Smooth muscle cell of the coronary artery (primary cell): ENCODE data around the gene MLC1. TPM values are rescaled to one million over a fixed set of nuclear protein-coding genes. Genes with fewer than 3 reads are reported as not detected.

Experiments used
- total RNA-seq: library from RNA; depleted of rRNA; stranded (reverse); fragments of >200 nt; gene quantifications from 2 replicates; pipeline ENCODE4 v1.2.3, GENCODE V29; 2014; ENCODE audit warnings: low replicate concordance

The MLC1 gene
- under 0.01 and 1.9 TPM in 2 replicates for total RNA-seq

GRCh38 chr22:50085211-50085972, at the start of gene MLC1:
Gene MLC1 (minus strand): TSS chr22:50085426. CDS start chr22:50084902, 524 bp downstream.

GRCh38 chr22:50089682-50090411, 4.6 kb upstream of the MLC1 start, which contains the start of gene MOV10L1:
Gene MOV10L1 (plus strand): TSS chr22:50090006. CDS start chr22:50090089, 83 bp downstream.

DNA sequence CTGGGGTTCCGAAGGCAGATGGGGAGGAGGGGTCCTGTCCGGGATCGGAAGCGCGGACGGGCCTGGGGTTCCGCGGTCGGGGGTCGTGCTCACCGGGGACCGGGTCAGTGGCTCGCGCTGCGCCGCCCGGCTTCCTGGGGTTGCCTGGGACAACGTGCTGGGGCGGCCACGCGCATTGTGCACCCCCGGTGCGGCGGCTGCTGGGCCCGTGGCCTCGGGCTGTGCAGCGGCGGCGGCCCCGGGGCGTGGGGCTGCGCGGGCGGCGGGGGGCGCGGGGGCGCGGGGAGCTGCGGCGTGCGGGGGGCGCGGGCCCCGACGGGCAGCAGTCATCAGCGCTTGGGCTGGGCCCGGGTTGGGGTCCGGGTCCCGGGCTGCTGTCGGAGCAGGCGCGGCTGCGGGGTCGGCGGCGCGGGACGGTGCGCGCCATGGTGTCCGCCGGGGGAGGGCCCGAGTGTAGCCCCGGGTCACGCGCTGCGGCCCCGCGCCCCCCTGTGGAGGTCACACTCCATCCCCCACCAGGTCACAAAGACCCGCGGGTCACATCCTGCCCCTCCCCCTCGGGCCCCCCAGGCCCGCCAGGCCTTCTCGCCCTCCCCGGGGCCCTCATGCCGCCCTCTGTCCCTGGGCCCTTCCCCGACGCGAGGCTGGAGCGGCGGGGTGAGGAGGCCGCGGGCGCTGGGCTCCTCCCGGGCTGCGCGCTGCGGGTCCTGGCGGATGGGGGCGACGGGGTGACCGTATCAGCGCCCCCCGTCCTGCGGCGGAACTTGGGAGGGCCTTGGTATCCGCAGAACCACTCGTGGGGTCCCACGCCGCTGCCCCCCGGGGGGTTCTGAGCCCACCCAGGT, 26.9 kb downstream of the MLC1 start, which contains the start of gene TTLL8:
TSS of gene TTLL8 (minus strand) at position 238 of the 845 bp plus-strand sequence.

GRCh38 chr22:50012211-50013181, 72.7 kb downstream of the MLC1 start, which contains the start of gene IL17REL:
Gene IL17REL (minus strand): TSS chr22:50012765. CDS start chr22:50012646, 119 bp downstream.

Other genes with a start within 250 kb of the MLC1 start
- gene ZBED4, start 231.6 kb downstream of the MLC1 start, total RNA-seq: 4.7 and 10.1 TPM in 2 replicates
- 11.4 and 18.5 TPM in 2 replicates for gene ALG12, start 167.0 kb downstream of the MLC1 start, total RNA-seq
- gene CRELD2, start 166.8 kb downstream of the MLC1 start, total RNA-seq: 82.2 and 95.2 TPM in 2 replicates
- 20.9 and 21.4 TPM in 2 replicates for gene PIM3, start 124.7 kb downstream of the MLC1 start, total RNA-seq
- not detected in 2 replicates for gene IL17REL, start 72.7 kb downstream of the MLC1 start, total RNA-seq
- gene TTLL8, start 27.1 kb downstream of the MLC1 start, total RNA-seq: not detected in 2 replicates
- 0.23 and 16.9 TPM in 2 replicates for gene MOV10L1, start 4.6 kb upstream of the MLC1 start, total RNA-seq
- gene PANX2, start 85.3 kb upstream of the MLC1 start, total RNA-seq: 0.35 and 0.98 TPM in 2 replicates
- gene TRABD, start 100.5 kb upstream of the MLC1 start, total RNA-seq: 20.2 and 25.0 TPM in 2 replicates
- 20.4 and 24.7 TPM in 2 replicates for gene SELENOO, start 115.6 kb upstream of the MLC1 start, total RNA-seq
- gene TUBGCP6, start 159.6 kb upstream of the MLC1 start, total RNA-seq: 18.7 and 34.5 TPM in 2 replicates
- 11.8 and 30.0 TPM in 2 replicates for gene HDAC10, start 165.8 kb upstream of the MLC1 start, total RNA-seq
- 20.9 and 39.5 TPM in 2 replicates for gene MAPK12, start 176.3 kb upstream of the MLC1 start, total RNA-seq
- gene MAPK11, start 185.0 kb upstream of the MLC1 start, total RNA-seq: 4.1 and 4.3 TPM in 2 replicates
- 133 and 226 TPM in 2 replicates for gene PLXNB2, start 222.2 kb upstream of the MLC1 start, total RNA-seq
- gene DENND6B, start 241.6 kb upstream of the MLC1 start, total RNA-seq: 1.1 and 1.3 TPM in 2 replicates